HG03196 (cell line): ENCODE data around the gene TRIM4.
"Not testable (repeated sequence)": the region's sequence is repeated elsewhere in the genome, so short reads cannot be mapped to it uniquely, and the experiment has no call there.

Source experiments
- ATAC-seq: cut with Tn5 transposase; IDR thresholded peaks from one replicate; pipeline ENCODE4 v1.9.1; 2021; ENCODE audit not compliant: unreplicated experiment

The TRIM4 gene

GRCh38 chr7:99918959-99919813 is at the start of gene TRIM4:
Gene TRIM4, minus strand, starts transcription at chr7:99919530. Its CDS starts 129 bp downstream, at chr7:99919401.
- ATAC-seq, result peak; percentile 89

- ATAC-seq, result no peak
These were observed 39.4 kb upstream of the TRIM4 start for GRCh38 chr7:99958564-99959227.

- ATAC-seq, result no peak
These were observed 35.9 kb upstream of the TRIM4 start for GRCh38 chr7:99955247-99955646.

GRCh38 chr7:99954643-99955042 is 35.3 kb upstream of the TRIM4 start:
- ATAC-seq, result not testable (repeated sequence)

- no peak for ATAC-seq
These were observed 34.3 kb upstream of the TRIM4 start for GRCh38 chr7:99953649-99954048.

GRCh38 chr7:99952649-99953048 is 33.3 kb upstream of the TRIM4 start:
- not testable (repeated sequence) for ATAC-seq

- ATAC-seq, result not testable (repeated sequence)
These were observed 31.5 kb upstream of the TRIM4 start for GRCh38 chr7:99950819-99951218.

GRCh38 chr7:99949645-99950228 is 30.4 kb upstream of the TRIM4 start:
- no peak for ATAC-seq

GRCh38 chr7:99947608-99948007 is 28.3 kb upstream of the TRIM4 start:
- ATAC-seq, result no peak

- ATAC-seq, result no peak
These were observed 25.3 kb upstream of the TRIM4 start for GRCh38 chr7:99944497-99945070.

- no peak for ATAC-seq
These were observed 24.5 kb upstream of the TRIM4 start for GRCh38 chr7:99943641-99944496.

GRCh38 chr7:99938296-99938695 is 19.0 kb upstream of the TRIM4 start:
- no peak for ATAC-seq

- not testable (repeated sequence) for ATAC-seq
These were observed 15.7 kb upstream of the TRIM4 start for GRCh38 chr7:99935009-99935408.

GRCh38 chr7:99930376-99930775 is 11.0 kb upstream of the TRIM4 start:
- no peak for ATAC-seq

- ATAC-seq, result no peak
These were observed 10.4 kb upstream of the TRIM4 start for GRCh38 chr7:99929730-99930053.

- ATAC-seq, result no peak
These were observed 9.8 kb upstream of the TRIM4 start, which contains the start of gene GJC3 for GRCh38 chr7:99928994-99929729. Gene GJC3, minus strand, starts transcription at chr7:99929620. Its CDS starts 0 bp downstream, at chr7:99929620.

- ATAC-seq, result no peak
These were observed 8.9 kb upstream of the TRIM4 start for GRCh38 chr7:99928188-99928587.

- no peak for ATAC-seq
These were observed 8.2 kb upstream of the TRIM4 start for GRCh38 chr7:99927536-99927935.

- ATAC-seq, result no peak
These were observed 7.0 kb upstream of the TRIM4 start for GRCh38 chr7:99926321-99926720.

GRCh38 chr7:99923200-99923599 is 3.9 kb upstream of the TRIM4 start:
- no peak for ATAC-seq
